ENCODE measurements around the gene FASTK. TPM values are rescaled to one million over a fixed set of nuclear protein-coding genes. Genes with fewer than 3 reads are reported as not detected.
A peak's percentile ranks its signal among the peaks of the same experiment; 100 is the strongest.

FASTK gene
- total RNA-seq, 1 donor from 2014 or later = 81.9 TPM

DNA sequence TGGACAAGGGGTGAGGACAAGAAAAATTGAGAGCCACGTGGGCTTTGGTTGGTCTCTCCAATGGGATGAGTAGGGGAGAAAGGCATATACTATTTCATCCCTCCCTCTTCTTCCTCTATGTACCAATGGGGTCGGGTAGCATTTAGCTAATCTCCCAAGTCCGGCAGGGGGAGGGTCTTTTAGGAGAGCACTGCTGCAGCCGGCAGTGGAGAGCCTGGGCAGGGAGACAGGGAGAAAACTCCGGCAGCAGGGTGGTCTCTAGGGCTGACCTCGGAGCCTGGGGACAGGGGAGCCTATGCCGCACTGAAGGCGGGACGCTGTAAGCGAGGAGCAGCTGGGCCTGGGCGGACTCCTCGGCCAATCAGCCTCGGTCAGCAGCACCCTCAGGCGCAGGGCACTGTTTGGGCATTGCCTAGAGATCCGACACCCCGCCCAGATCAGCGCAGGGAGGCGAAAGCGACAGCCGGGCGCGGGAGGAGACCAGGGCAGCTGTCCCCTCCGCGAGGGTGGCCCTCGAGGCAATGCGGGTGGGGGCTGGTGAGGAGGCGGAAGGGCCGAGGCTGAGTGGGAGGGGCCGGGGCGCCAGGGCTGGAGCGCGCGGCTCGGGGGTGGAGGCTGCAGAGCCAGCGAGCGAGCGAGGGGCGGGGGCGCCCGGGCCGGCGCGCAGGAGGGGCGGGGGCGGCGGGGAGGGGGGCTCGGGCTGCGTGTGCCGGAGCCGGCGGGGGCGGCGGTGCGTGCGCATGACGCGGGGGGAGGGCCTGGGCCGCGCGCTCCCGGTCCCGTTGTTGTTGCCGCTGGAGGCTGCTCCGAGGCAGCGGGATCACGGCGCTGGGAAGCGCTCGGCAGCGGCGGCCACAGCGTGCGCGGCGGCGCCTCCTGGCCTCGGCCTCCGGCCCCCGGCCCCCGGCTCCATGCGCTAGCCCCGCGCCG lies 5.3 kb upstream of the FASTK start, which contains the start of gene AGAP3:
Gene AGAP3, plus strand, starts transcription at position 785 of the 930 bp plus-strand sequence. CDS start 267 bp downstream, outside the sequence.
- peak; percentile 69 for DNase-seq (ENCODE audit: low spot score, unreplicated experiment)
- Mint-ChIP-seq H3K9me3 (ENCODE audit: low read depth) (no peaks in the 10 kb centered on the region), H3K4me3 (ENCODE audit: low read depth) (peak within 1 kb of the TSS; percentile 84), H3K4me1 (ENCODE audit: low read depth) (peaks cover 32% of the 10 kb centered on the region), H3K27ac (peak within 1 kb of the TSS; percentile 91), H3K36me3 (ENCODE audit: insufficient read depth) (no peaks in the 10 kb centered on the region), H3K27me3 (no peaks in the 10 kb centered on the region)
- TF ChIP-seq, protein P1, sequence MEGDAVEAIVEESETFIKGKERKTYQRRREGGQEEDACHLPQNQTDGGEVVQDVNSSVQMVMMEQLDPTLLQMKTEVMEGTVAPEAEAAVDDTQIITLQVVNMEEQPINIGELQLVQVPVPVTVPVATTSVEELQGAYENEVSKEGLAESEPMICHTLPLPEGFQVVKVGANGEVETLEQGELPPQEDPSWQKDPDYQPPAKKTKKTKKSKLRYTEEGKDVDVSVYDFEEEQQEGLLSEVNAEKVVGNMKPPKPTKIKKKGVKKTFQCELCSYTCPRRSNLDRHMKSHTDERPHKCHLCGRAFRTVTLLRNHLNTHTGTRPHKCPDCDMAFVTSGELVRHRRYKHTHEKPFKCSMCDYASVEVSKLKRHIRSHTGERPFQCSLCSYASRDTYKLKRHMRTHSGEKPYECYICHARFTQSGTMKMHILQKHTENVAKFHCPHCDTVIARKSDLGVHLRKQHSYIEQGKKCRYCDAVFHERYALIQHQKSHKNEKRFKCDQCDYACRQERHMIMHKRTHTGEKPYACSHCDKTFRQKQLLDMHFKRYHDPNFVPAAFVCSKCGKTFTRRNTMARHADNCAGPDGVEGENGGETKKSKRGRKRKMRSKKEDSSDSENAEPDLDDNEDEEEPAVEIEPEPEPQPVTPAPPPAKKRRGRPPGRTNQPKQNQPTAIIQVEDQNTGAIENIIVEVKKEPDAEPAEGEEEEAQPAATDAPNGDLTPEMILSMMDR (IDR thresholded peaks at IDR 0.05; ENCODE audit: unreplicated experiment) = no peak

DNA sequence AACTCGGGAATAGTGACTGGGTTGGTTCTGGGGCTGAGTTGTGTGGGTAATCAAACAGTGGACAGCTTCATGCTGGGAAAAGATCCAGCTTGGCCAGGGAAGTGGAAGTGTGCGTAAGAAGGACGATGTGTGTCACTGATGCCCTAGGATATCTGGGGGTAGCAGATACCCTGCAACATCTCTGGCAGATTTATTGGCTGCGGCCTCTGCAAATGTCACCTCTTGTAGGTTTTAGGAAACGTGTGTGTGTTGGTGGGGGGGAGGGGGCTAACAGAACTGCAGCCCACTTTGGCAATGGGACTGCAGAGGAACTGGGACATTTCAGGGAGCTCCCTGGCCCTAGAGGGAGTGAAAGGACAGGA lies 4.7 kb upstream of the FASTK start:
- TF ChIP-seq, protein P1 (IDR thresholded peaks at IDR 0.05; ENCODE audit: unreplicated experiment) = no peak
- Mint-ChIP-seq H3K9me3 (ENCODE audit: low read depth) (no peaks in the 10 kb centered on the region), H3K27ac (peak overlapping the region; percentile 32), H3K4me1 (ENCODE audit: low read depth) (peaks cover 32% of the 10 kb centered on the region), H3K27me3 (no peaks in the 10 kb centered on the region), H3K4me3 (ENCODE audit: low read depth) (peak overlapping the region; percentile 81), H3K36me3 (ENCODE audit: insufficient read depth) (no peaks in the 10 kb centered on the region)
- DNase-seq (ENCODE audit: low spot score, unreplicated experiment) = no peak

DNA sequence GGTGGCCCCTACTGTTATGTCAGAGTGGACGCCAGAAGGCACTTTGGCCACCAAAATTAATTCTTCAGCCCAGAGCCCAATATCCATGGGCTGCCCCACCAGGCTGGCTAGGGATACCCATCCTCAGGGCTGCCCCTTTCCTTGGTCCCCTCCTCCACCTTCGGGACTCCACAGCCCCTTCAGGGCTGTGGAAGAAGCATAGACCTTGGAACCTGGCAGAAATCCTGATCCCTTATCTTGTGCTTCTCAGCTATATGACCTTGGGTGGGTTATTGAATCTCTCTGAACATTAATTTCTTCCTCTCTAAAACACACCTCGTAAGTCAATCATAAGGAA lies 3.2 kb upstream of the FASTK start:
- H3K27ac Mint-ChIP-seq = no peak overlapping the region
- TF ChIP-seq, protein P1 (IDR thresholded peaks at IDR 0.05; ENCODE audit: unreplicated experiment) = no peak
- H3K4me3 Mint-ChIP-seq (ENCODE audit: low read depth) = peak overlapping the region; percentile 68
- H3K27me3 Mint-ChIP-seq = no peaks in the 10 kb centered on the region
- peaks cover 26% of the 10 kb centered on the region for H3K4me1 Mint-ChIP-seq (ENCODE audit: low read depth)
- H3K9me3 Mint-ChIP-seq (ENCODE audit: low read depth) = no peaks in the 10 kb centered on the region
- DNase-seq (ENCODE audit: low spot score, unreplicated experiment) = no peak
- H3K36me3 Mint-ChIP-seq (ENCODE audit: insufficient read depth) = no peaks in the 10 kb centered on the region

DNA sequence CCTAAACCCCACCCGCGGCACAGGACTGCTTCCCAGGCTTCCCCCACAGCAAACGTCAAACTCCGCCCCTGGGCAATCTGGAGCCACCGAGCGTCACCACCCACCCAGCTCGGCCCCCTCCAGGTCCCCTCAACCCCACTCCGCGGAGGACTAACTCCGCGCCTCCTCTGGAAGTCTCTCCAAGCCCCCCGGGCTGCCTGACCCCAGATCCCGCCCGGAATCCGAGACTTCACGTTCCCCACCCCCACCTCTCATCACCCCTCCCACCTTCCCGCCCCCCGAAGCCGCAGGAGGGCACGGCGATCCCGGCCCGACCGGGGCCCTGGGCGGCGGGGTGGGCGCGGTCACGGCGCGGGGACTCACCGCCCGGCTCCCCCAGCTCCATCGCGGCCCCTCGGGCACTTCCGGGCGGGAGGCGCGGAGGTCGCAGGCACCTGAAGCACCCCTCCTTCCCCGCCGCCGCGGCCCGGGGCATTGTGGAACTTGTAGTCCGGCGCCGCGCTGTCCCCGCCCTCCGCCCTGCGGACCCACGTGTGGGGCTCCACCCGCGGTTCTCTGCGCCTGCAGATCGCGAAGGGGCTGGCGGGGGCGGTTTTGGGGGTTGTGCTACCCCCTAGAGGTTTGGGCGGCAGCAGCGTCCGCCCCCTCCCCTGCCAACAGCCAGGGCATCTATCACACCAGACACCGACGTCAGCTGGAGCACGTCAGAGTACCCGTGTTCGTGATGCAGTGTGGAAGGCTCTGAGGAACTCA lies 2.6 kb upstream of the FASTK start, which contains the start of gene TMUB1:
Gene TMUB1, minus strand, starts transcription at position 423 of the 753 bp plus-strand sequence. CDS start 930 bp downstream, outside the sequence.
- TF ChIP-seq, protein P1 (IDR thresholded peaks at IDR 0.05; ENCODE audit: unreplicated experiment) = no peak
- Mint-ChIP-seq H3K4me1 (ENCODE audit: low read depth) (peaks cover 24% of the 10 kb centered on the region), H3K27me3 (no peaks in the 10 kb centered on the region), H3K4me3 (ENCODE audit: low read depth) (peak within 1 kb of the TSS; percentile 85), H3K36me3 (ENCODE audit: insufficient read depth) (no peaks in the 10 kb centered on the region), H3K9me3 (ENCODE audit: low read depth) (no peaks in the 10 kb centered on the region), H3K27ac (peak within 1 kb of the TSS; percentile 60)
- peak; percentile 67 for DNase-seq (ENCODE audit: low spot score, unreplicated experiment)
